ENCODE measurements around the gene KLHL34.

KLHL34 gene

DNA sequence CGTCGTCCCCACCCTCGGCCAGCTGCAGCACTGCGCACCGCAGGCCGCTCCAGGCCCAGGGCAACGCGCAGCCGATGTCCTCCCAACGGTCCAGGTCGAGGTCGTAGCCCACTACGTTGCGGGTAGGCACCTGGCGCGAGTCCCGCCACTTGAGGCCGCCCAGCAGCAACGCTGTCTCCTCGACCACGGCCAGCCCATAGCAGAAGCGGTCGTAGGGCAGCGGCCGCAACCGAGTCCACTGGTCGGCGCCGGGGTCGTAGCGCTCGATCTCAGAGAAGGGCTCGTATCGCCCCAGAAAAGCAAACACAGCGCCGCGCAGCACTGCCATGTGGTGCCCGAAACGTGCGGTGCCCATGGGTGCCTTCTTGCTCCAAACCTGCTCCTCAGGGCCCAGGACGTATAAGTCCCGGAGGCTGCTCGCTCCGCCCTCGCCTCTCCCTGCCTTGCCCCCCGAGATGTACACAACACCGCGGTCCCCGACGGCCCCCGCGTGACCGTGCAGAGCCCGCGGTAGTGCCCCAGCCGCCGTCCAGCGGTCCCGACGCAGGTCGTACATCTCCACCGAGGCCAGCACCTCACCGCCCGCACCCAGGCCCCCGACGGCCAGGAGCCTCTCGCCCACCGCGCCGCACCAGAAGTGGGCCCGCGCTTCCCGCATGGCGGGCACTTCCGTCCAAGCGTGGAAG lies 2.1 kb downstream of the KLHL34 start:
- no peak for DNase-seq (ENCODE audit: low spot score)

DNA sequence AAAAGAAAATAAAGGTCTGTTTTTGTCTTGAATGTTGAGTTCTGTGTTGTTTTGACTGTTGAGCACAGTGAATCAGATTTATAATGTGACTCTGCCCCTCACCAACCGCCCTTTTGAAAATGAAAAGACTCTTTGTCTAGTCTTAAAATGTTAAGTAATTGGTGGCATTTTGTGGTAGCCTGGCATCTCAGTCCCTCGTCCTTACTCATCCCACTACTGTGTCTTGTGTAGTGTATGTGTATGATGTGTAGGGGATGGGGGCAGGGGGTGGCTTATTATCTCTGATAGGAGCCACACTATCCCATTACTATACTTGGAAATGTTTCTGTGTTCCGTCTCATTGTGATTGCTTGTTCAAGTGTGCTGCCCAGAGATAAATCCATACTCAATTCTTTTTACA lies 12.2 kb downstream of the KLHL34 start:
- DNase-seq (ENCODE audit: low spot score): no peak

- no peak for DNase-seq (ENCODE audit: low spot score)
Measured at GRCh38 chrX:21645431-21645830, 12.7 kb downstream of the KLHL34 start.

DNA sequence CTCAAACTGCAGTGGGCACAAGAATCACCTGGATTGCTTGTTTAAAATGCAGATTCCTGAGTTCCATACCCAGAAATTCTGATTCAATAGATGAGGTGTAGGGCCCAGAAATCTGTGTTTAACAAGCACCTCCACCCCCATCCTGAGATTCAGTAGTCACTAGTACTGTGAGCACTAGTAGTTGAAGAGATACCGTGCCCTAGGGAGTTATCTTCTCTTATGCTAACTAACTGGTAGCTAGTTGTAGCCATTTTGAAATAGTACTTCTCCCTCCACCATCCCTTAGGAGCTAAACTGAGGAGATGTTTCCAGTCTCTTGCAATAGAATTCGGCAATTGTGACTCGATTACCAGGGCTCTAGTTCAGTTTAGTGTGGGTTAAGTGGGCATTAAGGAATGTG lies 18.4 kb downstream of the KLHL34 start:
- no peak for DNase-seq (ENCODE audit: low spot score)

DNA sequence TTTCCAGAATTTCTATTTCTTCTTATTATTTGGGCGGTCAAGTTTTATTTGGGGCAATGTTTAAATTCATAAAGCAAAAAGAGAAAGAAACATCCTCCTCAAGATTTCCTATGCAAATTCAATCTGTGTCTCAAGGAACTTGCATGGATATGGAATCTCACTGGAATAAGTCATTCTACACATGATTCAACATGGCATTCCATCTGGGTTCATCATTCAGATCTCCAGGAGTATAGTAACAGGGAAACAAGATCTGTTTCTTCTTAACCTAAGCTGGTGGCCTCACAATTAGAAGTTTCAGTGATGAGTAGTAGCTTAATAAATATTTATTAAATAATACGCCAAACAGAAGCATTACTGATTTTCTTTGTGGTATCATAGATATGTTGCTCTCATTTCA lies 19.8 kb downstream of the KLHL34 start:
- DNase-seq (ENCODE audit: low spot score): no peak

DNA sequence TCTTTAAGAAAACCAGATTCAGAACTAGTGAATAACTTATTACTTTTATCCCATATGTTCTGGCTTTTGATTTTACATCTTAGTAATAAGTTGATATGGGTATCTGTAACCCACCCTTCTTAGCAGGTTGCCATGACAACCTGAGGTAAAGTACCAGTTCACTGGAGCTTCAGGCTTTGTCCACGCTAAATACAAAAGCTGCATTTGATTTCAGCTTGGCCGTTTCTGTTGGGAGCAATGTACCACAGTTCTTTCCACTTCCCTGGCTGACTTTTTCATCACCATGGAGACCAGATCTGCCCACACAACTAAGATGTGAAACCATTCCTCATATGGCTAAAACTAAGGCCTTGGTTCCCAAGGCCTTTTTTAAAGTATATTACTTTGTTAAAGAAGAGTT lies 26.1 kb downstream of the KLHL34 start:
- no peak for DNase-seq (ENCODE audit: low spot score)

DNA sequence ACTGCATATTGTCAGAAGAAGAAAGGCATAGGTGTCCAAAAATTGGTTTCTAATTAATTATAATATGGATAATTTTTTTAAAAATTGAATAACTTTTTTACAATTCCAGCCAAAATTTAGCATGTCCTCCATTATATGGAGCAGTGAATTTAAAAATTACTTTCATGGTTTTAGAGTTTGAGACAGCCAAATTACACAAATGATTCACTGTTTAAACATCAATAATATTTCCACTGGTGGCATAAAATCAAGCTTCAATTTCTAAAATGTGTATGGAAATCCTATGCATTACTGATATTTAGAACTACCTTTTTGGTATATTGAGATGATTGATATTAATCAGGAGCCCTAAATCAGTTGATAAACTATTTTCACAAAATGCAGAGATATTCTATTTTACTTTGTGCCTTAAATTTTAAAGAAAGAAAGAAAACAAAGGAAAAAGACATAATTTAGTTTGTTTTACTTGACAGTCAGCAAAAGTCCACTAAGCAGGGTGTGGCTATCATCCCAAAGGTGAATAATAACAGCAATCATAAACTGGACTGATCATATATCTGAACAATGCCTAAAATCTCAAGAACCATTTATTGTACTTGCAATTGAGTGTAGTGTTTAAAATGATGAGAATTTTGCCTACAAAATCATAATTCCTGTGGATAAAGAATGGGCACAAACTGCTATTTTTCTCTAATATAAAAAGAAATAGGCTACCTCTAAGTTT lies 34.2 kb downstream of the KLHL34 start:
- no peak for DNase-seq (ENCODE audit: low spot score)

DNA sequence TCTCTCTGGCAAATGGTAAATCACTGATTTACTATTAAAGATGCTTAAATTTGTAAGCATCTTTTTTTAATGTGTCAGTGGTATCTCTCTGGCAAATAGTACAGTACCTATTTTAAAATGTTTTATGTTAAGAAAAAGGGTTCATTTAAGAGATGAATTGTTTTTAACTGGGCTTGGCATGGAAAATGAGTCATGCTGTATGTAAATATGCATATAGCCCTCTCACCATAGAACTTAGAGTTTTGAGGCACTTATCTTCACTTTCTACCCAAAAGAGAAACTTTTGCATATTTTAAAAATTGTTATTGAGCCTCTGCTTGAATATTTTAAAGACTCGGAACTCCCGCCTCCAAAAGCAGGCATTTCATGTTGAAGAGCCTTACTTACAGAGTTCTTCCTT lies 37.9 kb downstream of the KLHL34 start:
- DNase-seq (ENCODE audit: low spot score): no peak

DNA sequence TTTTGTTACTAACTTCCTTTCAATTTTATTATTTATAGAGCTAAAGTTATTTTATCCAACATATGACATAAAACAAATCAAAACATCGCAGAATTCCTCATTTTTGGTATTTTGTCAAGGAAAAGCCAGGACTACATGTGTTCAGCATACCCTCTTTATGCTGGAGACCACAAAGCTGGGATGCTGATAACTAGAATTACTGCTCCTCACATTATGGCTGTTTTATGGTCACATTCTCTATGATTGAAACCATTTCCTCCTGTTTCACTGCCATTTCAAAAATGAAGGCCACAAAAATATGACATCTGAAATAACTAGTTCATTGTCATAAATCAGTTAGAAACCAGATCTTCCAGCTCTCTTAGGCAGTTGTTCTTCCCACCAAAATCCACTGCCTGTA lies 41.7 kb downstream of the KLHL34 start:
- no peak for DNase-seq (ENCODE audit: low spot score)

DNA sequence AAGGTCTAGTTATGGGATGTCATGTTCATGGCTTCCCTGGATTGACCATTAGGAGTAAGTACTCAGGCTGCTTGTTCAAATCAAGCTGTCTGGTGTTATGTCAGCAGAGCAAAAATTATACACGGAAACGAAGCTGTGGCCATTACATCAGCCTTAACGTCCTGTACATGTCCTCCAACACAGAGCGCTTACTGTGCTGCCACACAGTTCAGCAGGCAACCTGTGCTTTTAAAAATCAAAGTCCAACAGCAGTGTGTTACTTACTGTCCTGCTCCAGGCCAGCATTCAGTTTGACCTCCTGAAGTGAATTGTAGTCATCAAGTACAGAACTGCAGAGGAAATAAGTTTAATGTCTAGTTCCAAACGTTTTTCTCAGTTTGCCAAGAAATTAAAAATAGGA lies 46.0 kb downstream of the KLHL34 start:
- DNase-seq (ENCODE audit: low spot score): no peak

DNA sequence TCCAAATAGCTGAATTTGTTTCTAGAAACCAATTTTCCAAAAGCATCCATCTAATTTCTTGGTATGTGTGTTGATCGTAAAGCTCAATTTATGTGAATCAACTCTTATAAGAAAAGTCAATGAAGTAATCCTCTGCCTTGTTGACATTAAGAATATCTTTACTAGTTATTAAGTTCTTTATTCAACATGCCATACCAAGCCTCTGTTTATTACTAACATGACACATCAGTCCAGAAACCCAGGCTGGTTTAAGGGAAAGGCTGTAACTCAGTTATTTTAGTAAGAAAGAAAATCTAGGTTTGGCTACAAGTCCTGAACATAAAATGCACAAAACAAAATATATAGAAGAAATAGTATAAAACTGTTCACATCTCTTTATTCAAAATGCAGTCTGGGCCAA lies 48.0 kb downstream of the KLHL34 start:
- no peak for DNase-seq (ENCODE audit: low spot score)

DNA sequence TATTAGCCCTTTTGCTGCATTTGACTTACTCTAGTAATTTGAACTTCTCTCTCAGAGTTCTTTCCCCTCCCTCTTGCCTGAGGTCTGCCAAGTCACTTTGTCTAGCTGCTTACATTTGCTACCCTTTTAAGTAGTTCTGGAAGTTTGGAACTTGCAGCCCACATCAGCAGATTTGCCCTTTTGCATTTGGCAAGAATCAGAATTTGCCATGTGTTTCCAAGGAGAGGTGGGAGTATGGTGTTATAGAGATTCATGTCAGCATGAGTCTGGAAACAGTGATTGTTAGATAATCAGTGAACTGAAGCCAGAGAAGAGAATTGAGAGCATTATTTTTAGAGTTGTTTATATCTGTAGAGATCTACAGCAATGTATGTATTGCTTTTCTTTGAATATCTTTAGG lies 52.1 kb downstream of the KLHL34 start:
- DNase-seq (ENCODE audit: low spot score): no peak
